Body of pancreas (tissue), 4 donors: ENCODE data around the gene CMBL.

ENCODE experiments used
- POLR2A ChIP-seq, 3 donors: fragments of 450-650 bp; IDR thresholded peaks; one replicate each; pipeline ENCODE4 v1.6.1; 2016; ENCODE audit warnings: antibody characterized with exemption in 3 of 3, mild to moderate bottlenecking in 2 of 3
- TF ChIP-seq, protein P1 (sequence below), 7 experiments: fragments of 450-650 bp in 4 of 7; fragments of 200-600 bp in 3 of 7; sonication (generic) in 3 of 7; IDR thresholded peaks; one replicate each; pipeline ENCODE4 v1.5.1; 2016 to 2019; ENCODE audit warnings: antibody characterized with exemption in 7 of 7

DNA sequence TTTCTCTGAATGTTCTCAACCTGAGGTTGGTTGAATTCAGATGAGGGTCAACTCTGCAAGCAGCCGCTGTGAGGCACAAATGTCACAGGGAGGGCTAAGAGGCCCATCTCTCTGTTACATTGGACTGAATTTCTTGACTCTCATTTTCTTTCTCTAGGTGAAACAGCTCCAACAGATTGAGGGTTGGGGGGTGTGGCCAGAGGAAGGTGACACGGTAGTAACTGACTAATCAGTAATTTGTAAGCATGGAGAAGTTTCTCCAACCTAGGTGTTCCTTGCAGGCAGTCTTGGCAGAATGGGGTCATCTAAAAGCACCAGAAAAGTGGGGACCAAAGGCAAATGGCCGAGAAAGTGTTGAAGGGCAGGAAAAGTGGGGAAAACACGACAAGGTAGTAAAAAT lies 40.9 kb downstream of the CMBL start:
- TF ChIP-seq, protein P1, sequence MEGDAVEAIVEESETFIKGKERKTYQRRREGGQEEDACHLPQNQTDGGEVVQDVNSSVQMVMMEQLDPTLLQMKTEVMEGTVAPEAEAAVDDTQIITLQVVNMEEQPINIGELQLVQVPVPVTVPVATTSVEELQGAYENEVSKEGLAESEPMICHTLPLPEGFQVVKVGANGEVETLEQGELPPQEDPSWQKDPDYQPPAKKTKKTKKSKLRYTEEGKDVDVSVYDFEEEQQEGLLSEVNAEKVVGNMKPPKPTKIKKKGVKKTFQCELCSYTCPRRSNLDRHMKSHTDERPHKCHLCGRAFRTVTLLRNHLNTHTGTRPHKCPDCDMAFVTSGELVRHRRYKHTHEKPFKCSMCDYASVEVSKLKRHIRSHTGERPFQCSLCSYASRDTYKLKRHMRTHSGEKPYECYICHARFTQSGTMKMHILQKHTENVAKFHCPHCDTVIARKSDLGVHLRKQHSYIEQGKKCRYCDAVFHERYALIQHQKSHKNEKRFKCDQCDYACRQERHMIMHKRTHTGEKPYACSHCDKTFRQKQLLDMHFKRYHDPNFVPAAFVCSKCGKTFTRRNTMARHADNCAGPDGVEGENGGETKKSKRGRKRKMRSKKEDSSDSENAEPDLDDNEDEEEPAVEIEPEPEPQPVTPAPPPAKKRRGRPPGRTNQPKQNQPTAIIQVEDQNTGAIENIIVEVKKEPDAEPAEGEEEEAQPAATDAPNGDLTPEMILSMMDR (IDR thresholded peaks at IDR 0.05) = no peak
- TF ChIP-seq POLR2A (IDR thresholded peaks at IDR 0.05) = no peak
